Uterus (tissue), 4 donors: Measurements from ENCODE around the gene EXOC2. TPM values are rescaled to one million over a fixed set of nuclear protein-coding genes. Genes with fewer than 3 reads are reported as not detected.

Experiments used
- DNase-seq, 2 donors: peaks; one replicate each; pipeline ENCODE4 v3.0.0-alpha.2; 2019 to 2020
- H3K27ac ChIP-seq, 2 donors: fragments of 200-600 bp; sonication (generic); 1 replicate in 1 of 2; 2 replicates in 1 of 2; pipeline ENCODE4 v1.5.1; 2016 to 2018
- H3K27me3 ChIP-seq, 2 donors: fragments of 200-600 bp; sonication (generic); one replicate each; pipeline ENCODE4 v1.5.1; 2018 to 2019; ENCODE audit warnings: control low read depth in 1 of 2
- H3K36me3 ChIP-seq, 2 donors: fragments of 200-600 bp; sonication (generic); one replicate each; pipeline ENCODE4 v1.5.1; 2019; ENCODE audit warnings: control low read depth in 1 of 2
- H3K4me1 ChIP-seq, 2 donors: fragments of 200-600 bp; sonication (generic); one replicate each; pipeline ENCODE4 v1.5.1; 2018 to 2019; ENCODE audit warnings: control low read depth in 1 of 2
- H3K4me3 ChIP-seq, 2 donors: fragments of 200-600 bp; sonication (generic); 1 replicate in 1 of 2; 2 replicates in 1 of 2; pipeline ENCODE4 v1.5.1; 2018 to 2019; ENCODE audit warnings: mild to moderate bottlenecking in 1 of 2
- H3K9me3 ChIP-seq, 2 donors: fragments of 200-600 bp; sonication (generic); one replicate each; pipeline ENCODE4 v1.5.1; 2019; ENCODE audit warnings: control low read depth in 1 of 2
- CTCF ChIP-seq, 4 experiments: fragments of 200-600 bp in 2 of 4; fragments of 450-650 bp in 2 of 4; sonication (generic) in 2 of 4; IDR thresholded peaks; one replicate each; pipeline ENCODE4 v1.5.1; 2016 to 2019; ENCODE audit warnings: antibody characterized with exemption in 4 of 4, mild to moderate bottlenecking in 2 of 4, moderate library complexity in 1 of 4
- POLR2A ChIP-seq, 2 donors: fragments of 450-650 bp; IDR thresholded peaks; one replicate each; pipeline ENCODE4 v1.6.1; 2016; ENCODE audit warnings: antibody characterized with exemption in 2 of 2, mild to moderate bottlenecking in 1 of 2, moderate library complexity in 1 of 2
- intact Hi-C: fragments of 100-400 bp; cut with DNase I; formaldehyde crosslinking; loops from one replicate; pipeline ENCODE4 v1.15.1; 2023; ENCODE audit warnings: low total_unique reads
- total RNA-seq, 4 donors: library from RNA; depleted of rRNA in 3 of 4; stranded (reverse); fragments of >200 nt in 3 of 4; gene quantifications; one replicate each; pipeline versions ENCODE4 v1.1.0 to v1.2.4, GENCODE V29; 2014 to 2023
- donor health status: DM: yes; HTN: yes; CAD: no.

The EXOC2 gene
- total RNA-seq, 4 donors from 2014 or later: 12.3 to 27.0 (median 22.9) TPM

DNA sequence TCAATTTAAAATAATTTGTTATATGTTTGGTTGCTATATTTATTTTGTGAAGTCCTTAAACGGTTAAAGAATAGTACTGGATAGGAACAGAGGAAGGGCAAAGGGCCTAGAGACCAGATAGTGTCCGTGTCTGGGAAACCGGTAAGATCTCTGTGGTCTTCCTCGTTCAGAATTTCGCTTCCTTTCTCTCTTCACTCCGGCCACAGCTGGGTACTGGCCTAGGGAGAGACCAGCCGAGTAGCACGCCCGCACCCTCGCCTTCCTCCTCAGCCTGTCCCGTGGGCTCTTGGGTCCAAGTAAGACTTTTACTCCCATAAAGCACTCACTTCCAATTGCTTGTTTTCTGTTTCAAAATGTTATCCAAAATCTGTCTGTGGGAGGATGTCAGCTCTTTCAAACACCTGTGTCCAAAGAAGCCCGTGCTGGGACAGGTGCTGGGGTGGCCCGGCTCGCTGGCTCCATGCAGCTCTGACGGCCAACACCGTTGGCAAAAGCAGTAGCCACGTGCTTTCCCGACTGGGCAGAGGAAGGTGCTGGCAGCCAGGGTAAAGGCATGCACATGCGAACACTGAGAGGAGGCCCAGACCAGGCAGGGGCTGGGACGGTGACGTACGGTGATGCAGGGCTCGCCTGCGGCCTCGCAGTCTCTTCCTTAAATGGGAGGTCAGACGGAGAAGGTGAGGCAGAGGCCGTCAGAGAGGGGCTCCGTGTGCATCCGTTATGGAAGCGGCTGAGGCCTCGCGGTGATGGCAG, 189.2 kb downstream of the EXOC2 start:
- Histone ChIP-seq H3K27ac (no peak overlapping the region), H3K9me3 (no peaks in the 10 kb centered on the region), H3K4me1 (no peaks in the 10 kb centered on the region), H3K4me3 (no peak overlapping the region), H3K36me3 (no peaks in the 10 kb centered on the region), H3K27me3 (no peaks in the 10 kb centered on the region)
- TF ChIP-seq CTCF (IDR thresholded peaks at IDR 0.05): no peak
- intact Hi-C loops: no loop called here
- DNase-seq: no peak

- Histone ChIP-seq H3K36me3 (no peaks in the 10 kb centered on the region), H3K27me3 (no peaks in the 10 kb centered on the region), H3K4me3 (no peak overlapping the region), H3K9me3 (no peaks in the 10 kb centered on the region), H3K27ac (no peak overlapping the region), H3K4me1 (no peaks in the 10 kb centered on the region)
- no peak for DNase-seq
- intact Hi-C loops: no loop called here
- TF ChIP-seq POLR2A (IDR thresholded peaks at IDR 0.05) (no peak), CTCF (IDR thresholded peaks at IDR 0.05) (no peak)
Observed at GRCh38 chr6:502761-503160, 190.2 kb downstream of the EXOC2 start.

- Histone ChIP-seq H3K9me3 (no peaks in the 10 kb centered on the region), H3K36me3 (no peaks in the 10 kb centered on the region), H3K27me3 (no peaks in the 10 kb centered on the region), H3K27ac (no peak overlapping the region), H3K4me3 (no peak overlapping the region), H3K4me1 (no peaks in the 10 kb centered on the region)
- no peak for DNase-seq
- no peak for TF ChIP-seq POLR2A (IDR thresholded peaks at IDR 0.05)
- TF ChIP-seq CTCF (IDR thresholded peaks at IDR 0.05): no peak
- intact Hi-C loops: no loop called here
Observed at GRCh38 chr6:501891-502601, 190.9 kb downstream of the EXOC2 start.

DNA sequence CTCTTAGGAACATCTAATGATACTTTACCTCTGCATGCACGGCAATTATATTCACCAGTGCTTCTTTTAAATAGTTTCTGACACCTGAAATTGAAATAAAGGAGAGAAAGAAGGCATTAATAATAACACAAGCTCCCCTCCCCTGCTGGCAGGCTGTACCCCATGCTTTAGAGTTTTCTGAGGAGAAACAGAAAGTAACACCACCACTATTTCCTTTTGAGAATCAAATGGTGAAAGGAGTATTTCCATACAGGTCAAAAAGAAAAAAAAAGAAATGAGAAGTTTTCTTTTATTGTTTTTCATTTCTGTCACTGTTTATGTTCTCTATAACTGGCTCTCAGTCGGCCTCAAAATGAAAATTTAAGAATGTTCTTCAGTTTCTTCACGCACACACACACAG, 193.3 kb downstream of the EXOC2 start:
- no peak overlapping the region for H3K4me3 ChIP-seq
- H3K36me3 ChIP-seq: no peaks in the 10 kb centered on the region
- TF ChIP-seq CTCF (IDR thresholded peaks at IDR 0.05) (no peak), POLR2A (IDR thresholded peaks at IDR 0.05) (no peak)
- H3K27ac ChIP-seq: no peak overlapping the region
- H3K4me1 ChIP-seq: no peaks in the 10 kb centered on the region
- H3K9me3 ChIP-seq: no peaks in the 10 kb centered on the region
- intact Hi-C loops: no loop called here
- H3K27me3 ChIP-seq: no peaks in the 10 kb centered on the region
- DNase-seq: no peak

- H3K27ac ChIP-seq: no peak overlapping the region
- intact Hi-C loops: no loop called here
Observed at GRCh38 chr6:498795-499231, 194.1 kb downstream of the EXOC2 start.

More at GRCh38 chr6:498795-499231, 194.1 kb downstream of the EXOC2 start:
- no peak for DNase-seq
- H3K27me3 ChIP-seq: no peaks in the 10 kb centered on the region
- no peaks in the 10 kb centered on the region for H3K36me3 ChIP-seq
- no peaks in the 10 kb centered on the region for H3K4me1 ChIP-seq
- TF ChIP-seq POLR2A (IDR thresholded peaks at IDR 0.05): no peak
- no peak for TF ChIP-seq CTCF (IDR thresholded peaks at IDR 0.05)
- no peaks in the 10 kb centered on the region for H3K9me3 ChIP-seq
- no peak overlapping the region for H3K4me3 ChIP-seq
